DOHH2 (cell line): Measurements from ENCODE around the gene RIBC2.

Source experiments
- H3F3A ChIP-seq: fragments of 200-600 bp; sonication (generic), shearing (Covaris generic); 2 replicates; pipeline ENCODE4 v1.6.0; 2016; ENCODE audit warnings: antibody characterized with exemption, mild to moderate bottlenecking; ENCODE audit not compliant: control insufficient read depth, insufficient read depth
- H3K27ac ChIP-seq: fragments of 200-600 bp; sonication (generic); 2 replicates; pipeline ENCODE4 v1.5.1; 2014; ENCODE audit warnings: low read depth, mild to moderate bottlenecking, low read length, moderate library complexity
- H3K27me3 ChIP-seq: fragments of 200-600 bp; sonication (generic); 2 replicates; pipeline ENCODE4 v1.6.1; 2014; ENCODE audit warnings: mild to moderate bottlenecking, low read length, mixed read lengths; ENCODE audit not compliant: control insufficient read depth
- H3K36me3 ChIP-seq: fragments of 200-600 bp; sonication (generic); 2 replicates; pipeline ENCODE4 v1.6.1; 2014; ENCODE audit warnings: mild to moderate bottlenecking, low read length, moderate library complexity, mixed read lengths; ENCODE audit not compliant: control insufficient read depth
- H3K4me1 ChIP-seq: fragments of 200-600 bp; sonication (generic); 2 replicates; pipeline ENCODE4 v1.6.1; 2014; ENCODE audit warnings: mild to moderate bottlenecking, low read length, mixed read lengths; ENCODE audit not compliant: control insufficient read depth
- H3K4me2 ChIP-seq: fragments of 200-600 bp; sonication (generic); 2 replicates; pipeline ENCODE4 v1.6.0; 2014; ENCODE audit warnings: mild to moderate bottlenecking, low read length, moderate library complexity
- H3K4me3 ChIP-seq: fragments of 200-600 bp; sonication (generic); 2 replicates; pipeline ENCODE4 v1.5.1; 2014; ENCODE audit warnings: mild to moderate bottlenecking, low read length, mixed read lengths
- H3K79me2 ChIP-seq: fragments of 200-600 bp; sonication (generic); 2 replicates; pipeline ENCODE4 v1.6.1; 2014; ENCODE audit warnings: mild to moderate bottlenecking, low read length, mixed read lengths; ENCODE audit not compliant: control insufficient read depth
- H3K9me2 ChIP-seq: fragments of 200-600 bp; sonication (generic); replicated peaks from 2 replicates; pipeline ENCODE4 v1.6.1; 2014; ENCODE audit warnings: mild to moderate bottlenecking, low read length, mixed read lengths; ENCODE audit not compliant: control insufficient read depth
- H3K9me3 ChIP-seq: fragments of 200-600 bp; sonication (generic); 2 replicates; pipeline ENCODE4 v1.6.1; 2014; ENCODE audit warnings: antibody characterized with exemption, low read length, mixed read lengths; ENCODE audit not compliant: control insufficient read depth, insufficient read depth
- H4K20me1 ChIP-seq: fragments of 200-600 bp; sonication (generic); 2 replicates; pipeline ENCODE4 v1.6.0; 2014; ENCODE audit warnings: low read depth, mild to moderate bottlenecking, antibody characterized with exemption, low read length, moderate library complexity; ENCODE audit not compliant: control insufficient read depth, insufficient read depth
- EZH2phosphoT487 ChIP-seq: fragments of 200-600 bp; sonication (generic); IDR thresholded peaks from 2 replicates; pipeline ENCODE4 v1.6.1; 2017; ENCODE audit warnings: borderline replicate concordance, mild to moderate bottlenecking, antibody characterized with exemption, low read length, moderate library complexity, mixed read lengths
- TF ChIP-seq, protein P1 (sequence below): fragments of 200-600 bp; sonication (generic); IDR thresholded peaks from one replicate; pipeline ENCODE4 v1.5.1; 2014; ENCODE audit warnings: antibody characterized with exemption, mild to moderate bottlenecking, low read depth, low read length; ENCODE audit not compliant: poor library complexity, severe bottlenecking

RIBC2 gene

DNA sequence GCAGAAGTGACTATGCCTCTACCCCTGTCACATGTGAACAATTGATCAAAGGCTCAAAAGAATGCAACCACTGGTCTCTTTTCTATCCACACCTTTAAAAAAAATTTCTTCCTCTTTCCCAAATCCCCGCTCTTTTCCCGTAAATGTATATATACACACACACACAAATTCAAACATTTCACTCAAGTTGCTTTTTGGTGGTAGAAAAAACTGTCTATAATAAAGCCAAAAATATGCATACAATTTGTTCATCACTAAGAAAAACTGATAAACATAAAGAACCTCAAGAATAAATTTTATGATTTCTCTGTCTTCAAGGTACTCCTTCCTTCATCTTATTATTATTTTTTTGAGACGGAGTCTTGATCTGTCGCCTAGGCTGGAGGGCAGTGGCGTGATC, 5.7 kb upstream of the RIBC2 start:
- H3K9me3 ChIP-seq, result no peaks in the 10 kb centered on the region
- TF ChIP-seq EZH2phosphoT487, result no peak
- TF ChIP-seq, protein P1, sequence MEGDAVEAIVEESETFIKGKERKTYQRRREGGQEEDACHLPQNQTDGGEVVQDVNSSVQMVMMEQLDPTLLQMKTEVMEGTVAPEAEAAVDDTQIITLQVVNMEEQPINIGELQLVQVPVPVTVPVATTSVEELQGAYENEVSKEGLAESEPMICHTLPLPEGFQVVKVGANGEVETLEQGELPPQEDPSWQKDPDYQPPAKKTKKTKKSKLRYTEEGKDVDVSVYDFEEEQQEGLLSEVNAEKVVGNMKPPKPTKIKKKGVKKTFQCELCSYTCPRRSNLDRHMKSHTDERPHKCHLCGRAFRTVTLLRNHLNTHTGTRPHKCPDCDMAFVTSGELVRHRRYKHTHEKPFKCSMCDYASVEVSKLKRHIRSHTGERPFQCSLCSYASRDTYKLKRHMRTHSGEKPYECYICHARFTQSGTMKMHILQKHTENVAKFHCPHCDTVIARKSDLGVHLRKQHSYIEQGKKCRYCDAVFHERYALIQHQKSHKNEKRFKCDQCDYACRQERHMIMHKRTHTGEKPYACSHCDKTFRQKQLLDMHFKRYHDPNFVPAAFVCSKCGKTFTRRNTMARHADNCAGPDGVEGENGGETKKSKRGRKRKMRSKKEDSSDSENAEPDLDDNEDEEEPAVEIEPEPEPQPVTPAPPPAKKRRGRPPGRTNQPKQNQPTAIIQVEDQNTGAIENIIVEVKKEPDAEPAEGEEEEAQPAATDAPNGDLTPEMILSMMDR, result no peak
- H4K20me1 ChIP-seq, result no peaks in the 10 kb centered on the region
- H3K36me3 ChIP-seq, result no peaks in the 10 kb centered on the region
- H3K79me2 ChIP-seq, result no peaks in the 10 kb centered on the region
- no peaks in the 10 kb centered on the region for H3F3A ChIP-seq
- H3K4me1 ChIP-seq, result no peaks in the 10 kb centered on the region
- H3K27ac ChIP-seq, result no peak overlapping the region
- no peaks in the 10 kb centered on the region for H3K9me2 ChIP-seq
- no peaks in the 10 kb centered on the region for H3K27me3 ChIP-seq
- H3K4me2 ChIP-seq, result no peak overlapping the region
- H3K4me3 ChIP-seq, result no peak overlapping the region

DNA sequence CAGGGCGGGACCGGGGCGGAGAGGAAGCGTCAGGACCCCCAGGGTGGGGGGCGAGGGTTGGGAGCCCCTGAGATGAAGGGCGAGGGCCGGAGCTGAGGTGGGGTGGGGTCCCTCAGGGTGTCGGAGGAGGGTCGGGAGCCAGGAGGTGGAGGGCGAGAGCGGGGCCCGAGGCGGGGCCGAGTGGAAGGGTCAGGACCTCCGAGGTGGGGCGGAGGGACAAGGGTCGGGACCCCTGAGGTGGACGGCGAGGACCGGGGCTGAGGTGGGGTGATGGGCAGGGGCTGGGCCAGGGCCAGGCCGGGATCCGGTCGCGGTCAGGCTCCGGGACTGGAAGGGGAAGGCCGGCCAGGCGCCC, 503 bp upstream of the RIBC2 start:
- Histone ChIP-seq H3K4me2 (no peak overlapping the region), H3K9me3 (no peaks in the 10 kb centered on the region), H3K79me2 (no peaks in the 10 kb centered on the region), H3K27me3 (no peaks in the 10 kb centered on the region), H3K9me2 (no peaks in the 10 kb centered on the region), H3F3A (no peaks in the 10 kb centered on the region), H3K36me3 (no peaks in the 10 kb centered on the region), H3K27ac (no peak overlapping the region), H3K4me1 (no peaks in the 10 kb centered on the region), H4K20me1 (no peaks in the 10 kb centered on the region), H3K4me3 (no peak overlapping the region)
- no peak for TF ChIP-seq EZH2phosphoT487
- TF ChIP-seq, protein P1, result no peak

DNA sequence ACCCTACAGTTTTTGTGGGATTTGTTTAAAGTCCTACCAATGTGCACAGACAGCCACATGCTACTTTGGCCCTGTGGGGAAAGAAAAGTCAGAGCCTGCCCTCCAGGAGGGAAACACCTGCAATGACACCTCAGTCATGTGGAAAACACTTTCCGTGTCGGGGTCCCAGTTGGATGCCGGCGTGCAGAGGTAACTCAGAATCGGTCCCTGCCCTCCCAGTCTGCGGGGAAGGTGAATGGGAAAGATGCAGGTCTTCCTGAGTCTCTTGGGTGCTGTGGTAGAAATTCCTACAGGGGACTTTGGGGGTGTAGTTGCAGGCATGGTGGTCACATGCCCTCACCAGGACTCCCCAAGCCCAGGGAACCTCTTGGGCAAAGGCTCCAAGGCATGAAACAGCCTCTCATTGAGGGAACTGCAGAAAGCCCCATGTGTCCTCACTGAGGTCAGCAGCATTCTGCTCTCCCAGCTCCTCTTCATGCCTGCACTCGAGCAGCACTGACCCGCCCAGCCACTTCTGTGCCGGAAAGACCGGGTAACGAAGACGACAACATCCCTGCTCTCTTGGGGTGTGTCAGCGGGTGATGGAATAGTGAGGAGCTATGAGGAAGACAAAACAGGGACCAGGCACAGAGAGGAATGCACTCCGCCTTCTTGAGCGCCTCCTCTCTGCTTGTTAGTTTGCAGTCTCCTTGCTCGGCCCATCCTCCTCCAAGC, 4.7 kb downstream of the RIBC2 start:
- Histone ChIP-seq H3K9me3 (no peaks in the 10 kb centered on the region), H4K20me1 (no peaks in the 10 kb centered on the region), H3K9me2 (no peaks in the 10 kb centered on the region), H3K4me1 (no peaks in the 10 kb centered on the region), H3F3A (no peaks in the 10 kb centered on the region), H3K4me2 (no peak overlapping the region), H3K36me3 (no peaks in the 10 kb centered on the region), H3K27me3 (no peaks in the 10 kb centered on the region; the same call in 1 of the 2 replicates), H3K79me2 (no peaks in the 10 kb centered on the region), H3K4me3 (no peak overlapping the region), H3K27ac (no peak overlapping the region)
- TF ChIP-seq, protein P1, result no peak
- TF ChIP-seq EZH2phosphoT487, result no peak
